Stimulated activated naive CD4-positive, alpha-beta T cell (primary cell): Measurements from ENCODE around the gene HNRNPF.

Experiments used
- DNase-seq, 6 experiments: peaks; one replicate each; lab custom pipeline; 2025; lab: John Stamatoyannopoulos, UW

HNRNPF gene

DNA sequence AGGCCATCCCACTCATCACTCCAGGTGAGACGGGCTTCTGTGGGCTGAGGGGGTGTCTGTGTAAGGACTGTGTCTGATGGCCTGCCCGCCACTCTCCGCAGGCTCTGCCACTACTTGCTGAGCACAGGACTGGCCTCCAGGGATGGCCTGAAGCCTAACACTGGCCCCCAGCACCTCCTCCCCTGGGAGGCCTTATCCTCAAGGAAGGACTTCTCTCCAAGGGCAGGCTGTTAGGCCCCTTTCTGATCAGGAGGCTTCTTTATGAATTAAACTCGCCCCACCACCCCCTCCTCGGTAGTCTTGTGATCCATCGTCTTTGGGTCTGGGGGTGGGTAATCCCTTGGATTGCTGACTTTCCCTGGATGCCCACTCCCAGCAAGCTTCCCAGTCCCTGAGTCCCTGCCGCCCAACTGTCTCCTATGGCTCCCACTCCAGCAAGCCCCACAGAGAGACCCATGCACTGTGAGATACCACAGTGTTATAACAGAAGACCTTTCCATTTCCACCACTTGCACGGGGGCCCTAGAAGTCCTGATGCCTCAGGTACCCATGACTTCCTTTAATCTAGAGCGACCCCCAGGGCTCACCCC, 32.8 kb downstream of the HNRNPF start:
- DNase-seq, result no peak

DNA sequence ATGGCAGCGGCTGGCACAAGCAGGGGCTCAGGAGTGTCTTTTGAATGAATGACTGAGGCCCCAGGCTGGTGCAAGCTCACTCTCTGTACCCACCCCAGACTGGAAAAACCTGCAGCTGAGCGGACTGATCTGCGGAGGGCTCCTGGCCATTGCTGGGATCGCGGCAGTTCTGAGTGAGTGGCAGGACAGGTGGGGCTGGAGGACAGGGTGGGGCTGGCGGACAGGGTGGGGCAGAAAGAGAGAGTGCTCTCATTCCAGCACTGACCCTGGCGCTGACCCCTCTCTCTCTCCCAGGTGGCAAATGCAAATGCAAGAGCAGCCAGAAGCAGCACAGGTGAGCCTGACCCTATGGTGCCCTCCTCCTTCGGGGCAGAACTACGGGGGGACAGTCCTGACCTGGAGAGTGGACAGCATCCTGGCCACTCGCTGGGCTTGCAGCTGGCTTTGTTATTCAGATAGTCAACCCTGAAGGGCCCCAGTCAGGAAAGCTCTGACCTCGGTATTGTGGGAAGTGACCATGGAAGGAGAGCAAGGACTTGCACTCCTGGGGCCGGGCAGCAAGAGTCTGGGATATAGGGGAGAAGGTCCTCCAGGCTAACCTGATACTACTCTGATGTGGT, 33.5 kb downstream of the HNRNPF start:
- no peak for DNase-seq

DNA sequence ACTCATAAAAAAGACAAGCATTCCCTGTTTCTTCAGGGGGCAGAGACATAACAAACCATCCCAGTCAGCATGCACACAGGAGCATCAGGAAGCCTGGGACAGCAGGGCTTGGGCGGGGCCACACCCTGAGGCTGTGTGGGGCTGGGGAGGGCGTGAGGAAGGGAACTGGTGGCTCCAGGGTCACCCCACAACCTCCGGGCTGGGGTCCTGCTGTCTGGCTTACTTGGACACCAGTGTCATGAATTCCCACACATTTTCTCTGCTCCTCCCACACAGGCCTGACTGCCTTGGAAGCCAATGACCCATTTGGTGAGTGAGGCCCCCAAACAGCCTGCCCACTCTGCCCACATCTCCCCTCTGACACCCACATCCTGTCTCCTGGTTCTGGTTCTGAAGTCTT, 34.8 kb downstream of the HNRNPF start:
- no peak for DNase-seq

DNA sequence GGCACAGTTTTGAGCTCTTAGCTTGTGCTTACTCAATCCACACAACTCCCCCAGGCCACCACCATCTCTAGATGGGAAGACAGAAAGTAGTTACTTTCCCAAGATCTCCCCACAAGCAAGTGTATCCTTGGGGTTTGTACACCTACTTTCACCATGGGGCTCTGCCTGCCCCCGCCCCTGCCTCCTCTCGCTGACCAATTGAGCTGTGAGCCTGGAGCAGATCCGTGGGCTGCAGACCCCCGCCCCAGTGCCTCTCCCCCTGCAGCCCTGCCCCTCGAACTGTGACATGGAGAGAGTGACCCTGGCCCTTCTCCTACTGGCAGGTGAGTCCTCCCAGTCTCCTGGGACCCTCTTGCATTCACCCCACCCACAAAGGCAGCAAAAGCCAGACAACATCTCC, 35.5 kb downstream of the HNRNPF start:
- DNase-seq, result no peak

DNA sequence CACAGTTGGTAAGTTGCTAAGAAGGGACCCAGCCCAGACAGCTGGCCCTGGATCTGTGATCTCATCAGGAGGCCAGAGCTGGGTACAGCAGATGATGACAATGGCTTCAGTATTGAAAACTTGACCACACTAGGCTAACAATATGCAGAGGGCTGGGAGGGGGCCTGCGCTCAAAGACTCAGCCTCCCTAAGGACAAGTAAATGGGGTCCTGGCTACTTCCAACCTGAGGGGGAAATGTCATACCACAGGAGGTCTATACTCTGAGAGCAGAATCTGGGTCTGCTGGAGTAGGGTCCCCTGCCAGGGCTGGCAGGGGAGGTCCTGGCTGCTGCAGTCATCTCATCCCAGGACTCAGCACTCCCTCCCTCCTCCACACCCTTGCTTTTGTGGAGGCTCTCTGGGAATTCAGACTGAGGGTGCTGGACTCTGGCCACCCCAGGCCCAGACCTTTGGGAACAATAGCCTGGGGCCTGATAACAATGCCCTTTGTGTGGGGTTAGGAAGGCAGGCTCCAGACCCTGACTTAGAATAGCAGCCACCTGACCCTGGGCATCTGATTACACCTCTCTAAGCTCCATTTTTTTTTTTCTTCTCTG, 36.1 kb downstream of the HNRNPF start:
- DNase-seq, result no peak

DNA sequence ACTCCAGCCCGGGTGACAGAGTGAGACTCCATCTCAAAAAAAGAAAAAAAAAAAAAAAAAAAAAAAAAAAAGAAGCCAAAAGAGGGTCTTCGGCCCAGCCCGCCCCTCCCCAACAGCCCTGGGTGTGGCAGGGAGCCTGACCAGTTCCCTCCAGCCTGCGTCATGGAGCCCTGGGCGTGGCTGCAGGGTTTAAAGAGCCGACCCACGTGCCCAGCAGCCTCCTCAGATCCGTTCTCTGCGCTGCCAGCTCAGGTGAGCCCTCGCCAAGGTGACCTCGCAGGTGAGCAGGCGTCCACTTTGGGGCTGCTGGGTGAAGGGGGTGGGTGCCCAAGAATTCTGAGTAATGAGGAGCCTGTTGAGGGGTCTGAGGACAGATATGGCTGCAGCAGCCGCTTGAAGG, 37.6 kb downstream of the HNRNPF start, which contains the start of gene FXYD4:
Gene FXYD4, plus strand, starts transcription at position 219 of the 400 bp plus-strand sequence. CDS start 2,111 bp downstream, outside the sequence.
- no peak for DNase-seq

DNA sequence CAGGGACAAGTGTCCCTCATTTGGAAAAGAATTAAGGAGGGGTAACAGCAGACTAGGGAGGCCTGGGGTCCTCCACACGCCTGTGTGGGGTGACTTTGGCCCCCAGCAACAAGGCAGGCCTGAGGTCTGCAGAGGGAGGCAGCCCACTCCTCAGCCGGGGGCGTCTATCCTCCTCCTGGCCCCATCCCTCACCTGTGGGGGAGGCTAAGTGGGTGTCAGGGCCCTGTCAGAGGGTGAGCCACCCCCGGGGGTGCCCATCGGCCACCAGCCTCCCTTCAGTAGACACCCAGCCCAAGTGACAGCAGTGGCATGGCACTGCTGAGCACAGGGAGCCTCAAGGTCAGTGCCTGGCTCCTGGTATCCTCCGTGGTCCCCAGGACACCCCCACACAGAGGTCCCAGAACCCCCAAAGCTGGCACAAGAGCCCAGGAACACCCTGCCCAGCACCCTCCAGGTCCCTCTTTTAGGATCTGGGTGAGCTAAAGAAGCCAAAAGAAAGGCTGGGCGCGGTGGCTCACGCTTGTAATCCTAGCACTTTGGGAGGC, 38.2 kb downstream of the HNRNPF start:
- DNase-seq, result no peak

DNA sequence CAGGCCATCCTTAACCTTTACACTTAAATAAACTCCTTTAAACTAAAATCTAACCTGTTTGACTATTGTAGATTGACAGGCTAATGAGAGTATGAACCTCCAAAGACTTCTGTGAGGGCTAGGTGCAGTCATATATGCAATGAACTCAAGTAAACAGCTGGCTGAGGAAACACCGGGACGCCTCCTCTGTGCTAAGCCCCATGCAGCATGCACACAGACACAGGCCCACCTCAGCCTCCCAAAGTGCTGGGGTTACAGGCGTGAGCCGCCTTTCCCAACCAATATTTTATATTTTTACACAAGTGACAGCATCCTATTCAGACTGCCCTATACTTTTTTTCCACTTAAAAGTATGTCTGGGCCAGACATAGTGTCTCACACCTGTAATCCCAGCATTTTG, 39.1 kb downstream of the HNRNPF start:
- no peak for DNase-seq

DNA sequence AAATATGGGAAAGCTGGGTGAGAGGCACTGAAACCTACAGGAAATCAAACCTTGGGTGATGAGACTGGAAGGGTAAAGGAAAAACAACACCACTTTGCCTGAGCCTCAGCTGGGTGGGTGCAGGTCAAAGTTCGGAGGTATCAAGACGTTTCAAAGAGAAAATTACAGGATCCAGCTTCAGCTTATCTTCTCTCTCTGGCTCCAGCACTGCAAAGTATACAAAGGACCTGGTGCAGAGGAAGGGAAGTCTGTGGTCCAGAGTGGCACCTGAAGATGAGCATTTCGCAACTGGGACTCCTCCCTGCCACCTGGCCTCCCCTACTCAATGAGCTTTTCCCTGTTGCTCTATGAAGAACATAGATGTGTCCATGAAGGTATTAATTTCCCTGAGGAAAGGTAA, 44.0 kb downstream of the HNRNPF start:
- no peak for DNase-seq

DNA sequence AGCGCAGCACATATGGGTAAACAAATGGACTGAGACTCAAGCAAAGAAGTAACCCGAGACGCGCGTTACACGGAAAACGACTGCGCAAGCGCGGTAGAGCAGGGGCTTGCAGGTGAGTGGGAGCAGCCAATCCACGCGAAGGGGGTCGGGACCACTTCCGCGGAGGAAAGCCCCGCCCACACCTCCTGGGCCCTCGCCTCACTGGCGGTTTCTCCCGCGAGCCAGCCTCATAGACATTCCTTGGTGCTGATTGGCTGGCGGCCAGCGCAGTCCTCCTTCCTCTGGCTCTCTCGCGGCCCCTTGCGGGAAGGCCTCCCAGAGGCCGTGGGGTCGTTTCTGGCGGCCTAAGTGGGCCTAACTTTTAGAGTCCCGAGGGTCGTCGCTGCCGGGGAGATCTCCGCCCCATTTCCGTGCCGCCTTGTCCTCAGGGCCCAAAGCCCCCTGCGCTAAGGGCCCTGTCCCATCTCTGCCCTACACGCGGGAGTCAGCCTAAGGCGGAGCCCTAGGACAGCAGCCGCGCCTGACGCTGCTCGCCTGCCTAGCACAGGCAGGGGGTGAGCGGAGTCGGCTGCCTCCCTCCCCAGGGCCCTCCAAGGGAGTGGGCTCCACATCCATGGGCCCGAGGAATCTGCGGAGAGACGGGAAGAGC, 46.7 kb downstream of the HNRNPF start:
- DNase-seq, result peak; percentile 93 to 98 (median 96)

DNA sequence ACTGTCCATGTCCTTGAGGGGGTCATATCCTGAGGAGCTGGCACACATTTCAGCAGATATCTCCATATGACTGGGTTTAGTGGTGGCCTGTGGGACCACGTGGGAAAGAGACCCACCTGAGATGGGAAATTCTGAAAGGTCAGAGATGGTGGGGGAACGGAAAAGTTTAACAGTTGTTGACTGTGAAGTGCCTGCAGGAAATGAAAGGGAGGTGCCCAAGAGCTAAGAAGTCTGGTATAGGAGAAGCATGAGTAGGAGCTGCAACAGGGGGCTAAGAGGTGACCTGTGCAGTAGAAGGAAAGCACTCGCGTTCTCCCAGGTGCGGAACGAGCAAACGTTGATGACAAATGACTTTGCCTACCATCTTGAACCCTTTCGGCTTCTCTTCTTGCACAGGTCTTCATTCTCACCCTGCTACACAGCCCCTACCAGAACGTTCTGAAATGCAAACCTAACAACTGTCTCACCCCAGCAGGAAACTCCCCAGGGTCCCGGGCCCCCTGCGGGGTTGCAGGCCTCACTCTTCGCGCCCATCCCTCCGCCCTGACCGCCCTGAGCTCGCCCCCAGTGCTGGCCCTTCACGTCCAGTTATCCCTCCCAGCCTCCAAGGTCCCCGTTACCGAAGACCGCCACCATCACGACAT, 47.3 kb downstream of the HNRNPF start:
- no peak for DNase-seq

DNA sequence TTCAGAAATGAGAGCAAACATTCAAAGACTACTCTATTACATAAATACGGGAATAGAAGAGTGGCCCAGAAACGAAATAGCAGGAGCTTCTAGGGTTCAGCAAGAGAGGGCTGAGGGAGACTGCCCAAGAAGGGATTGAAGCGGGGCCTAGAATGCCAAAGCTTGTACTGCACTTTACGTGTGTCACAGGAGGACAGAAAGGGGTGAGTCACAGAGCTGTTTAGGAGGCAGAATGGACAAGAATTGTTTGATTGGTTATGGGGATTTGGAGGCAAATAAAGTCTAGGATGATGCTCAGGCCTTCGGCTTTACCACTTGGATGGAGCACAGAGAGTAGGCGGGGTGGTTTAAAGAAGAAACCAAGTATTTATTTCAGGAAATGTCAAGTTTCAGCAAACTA, 48.9 kb downstream of the HNRNPF start:
- DNase-seq, result no peak

DNA sequence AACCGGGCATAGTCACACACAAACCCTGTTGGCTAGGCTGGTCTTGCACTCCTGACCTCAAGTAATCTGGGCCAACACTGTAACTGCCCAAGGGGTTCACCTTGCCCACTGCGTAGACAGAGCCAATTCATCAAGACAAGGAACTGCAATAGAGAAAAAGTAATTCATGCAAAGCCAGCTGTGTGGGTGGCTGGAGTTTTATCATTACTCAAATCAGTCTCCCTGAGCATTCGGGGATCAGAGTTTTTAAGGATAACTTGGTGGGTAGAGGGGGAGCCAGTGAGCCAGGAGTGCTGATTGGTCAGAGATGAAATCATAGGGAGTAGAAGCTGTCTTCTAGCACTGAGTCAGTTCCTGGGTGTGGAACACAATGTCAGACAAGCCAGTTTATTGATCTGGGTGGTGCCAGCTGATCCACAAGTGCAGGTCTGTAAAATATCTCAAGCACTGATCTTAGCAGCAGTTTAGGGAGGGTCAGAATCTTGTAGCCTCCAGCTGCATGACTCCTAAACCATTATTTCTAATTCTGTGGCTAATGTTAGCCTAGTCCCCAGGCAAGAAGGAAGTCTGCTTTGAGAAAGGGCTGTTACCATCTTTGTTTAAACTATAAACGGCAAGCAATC, 53.1 kb downstream of the HNRNPF start:
- DNase-seq, result no peak

DNA sequence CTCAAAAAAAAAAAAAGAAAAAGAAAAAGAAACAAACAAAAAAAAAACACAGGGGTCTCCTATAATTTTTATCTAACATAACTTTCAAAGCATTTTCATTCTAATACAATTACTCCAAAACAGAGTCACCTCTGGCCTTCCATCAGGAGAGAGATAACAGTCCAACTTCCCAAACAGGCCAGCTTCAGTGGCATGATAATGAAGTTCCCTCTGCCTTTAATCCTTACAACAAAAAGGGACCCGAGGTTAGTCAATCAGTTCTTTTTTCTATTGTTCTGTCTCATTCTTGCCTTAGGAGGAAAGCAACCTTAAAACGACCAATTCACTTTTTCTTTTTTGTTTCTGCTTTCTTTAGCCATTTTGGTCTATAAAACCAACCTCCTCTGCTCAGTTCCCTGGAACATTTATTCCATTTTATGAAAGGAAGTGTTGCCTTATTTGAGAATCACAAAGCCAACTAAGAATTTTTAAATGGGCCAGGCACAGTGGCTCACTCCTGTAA, 54.1 kb downstream of the HNRNPF start:
- DNase-seq, result no peak

DNA sequence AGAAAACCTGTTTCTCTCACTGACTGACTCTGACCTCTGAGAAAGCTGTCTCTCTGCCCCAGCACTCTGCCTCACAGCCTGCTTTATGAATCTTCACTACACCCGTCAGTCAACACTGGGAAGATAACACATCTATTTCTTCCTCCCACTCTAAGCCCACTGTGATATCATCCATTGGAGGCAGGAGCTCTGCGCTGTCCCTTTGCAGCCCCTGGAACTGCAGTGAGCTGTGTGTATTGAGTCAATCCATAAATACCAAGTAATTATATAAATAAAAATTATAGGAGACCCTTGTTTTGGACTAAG, 54.7 kb downstream of the HNRNPF start:
- DNase-seq, result no peak

DNA sequence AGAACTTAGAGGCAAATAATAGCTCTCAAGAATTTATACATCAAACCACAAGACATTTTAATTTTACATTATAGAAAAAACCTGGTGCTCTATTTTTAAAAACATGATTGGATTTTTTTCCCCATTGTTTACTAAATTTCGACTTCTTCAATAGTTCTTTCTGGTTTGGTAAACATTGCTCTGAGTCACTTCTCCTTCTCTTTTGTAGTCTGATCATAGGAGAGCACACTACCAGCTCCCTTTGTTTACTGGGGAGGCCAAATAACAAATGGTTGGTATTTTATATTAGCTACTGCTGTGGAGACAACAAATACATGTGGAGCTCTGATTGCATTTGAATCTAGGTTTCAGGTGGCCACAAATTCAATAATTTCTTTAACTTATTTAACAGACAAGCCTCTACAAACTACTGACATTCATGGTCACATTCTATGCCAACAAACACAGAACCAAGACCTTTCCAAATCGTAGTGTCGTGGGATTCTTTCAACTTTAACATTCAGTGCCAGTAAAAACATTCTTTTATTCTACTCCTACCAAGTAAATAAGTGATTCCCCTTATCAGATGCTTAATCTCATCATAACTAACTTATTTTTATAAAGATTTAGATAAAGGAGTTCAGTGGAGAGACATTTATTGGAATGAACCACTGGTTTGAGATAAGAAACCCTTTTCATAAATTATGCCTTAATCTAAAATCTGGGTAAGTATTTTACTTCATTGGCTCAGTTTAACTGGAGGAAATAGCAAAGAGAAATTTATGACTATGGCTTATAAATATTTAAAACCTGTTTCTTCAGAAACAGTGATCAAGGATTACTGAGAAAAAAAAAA, 55.3 kb downstream of the HNRNPF start:
- no peak for DNase-seq

DNA sequence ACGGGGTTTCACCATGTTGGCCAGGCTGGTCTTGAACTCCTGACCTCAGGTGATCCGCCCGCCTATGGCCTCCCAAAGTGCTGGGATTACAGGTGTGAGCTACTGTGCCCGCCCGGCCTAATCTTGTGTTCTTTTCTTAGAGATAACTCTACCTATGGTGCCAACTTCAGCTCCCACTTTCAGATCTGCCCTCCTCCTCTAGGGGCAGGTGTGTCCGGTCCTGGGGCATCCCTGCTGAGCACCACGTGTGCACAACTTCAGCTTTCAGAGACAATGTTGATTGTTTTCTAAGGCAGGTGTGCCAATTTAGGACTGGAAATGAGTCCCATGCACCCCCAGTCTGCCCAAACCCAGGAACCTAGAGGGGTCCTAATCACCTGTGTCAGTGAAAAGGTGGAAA, 56.0 kb downstream of the HNRNPF start:
- DNase-seq, result no peak

DNA sequence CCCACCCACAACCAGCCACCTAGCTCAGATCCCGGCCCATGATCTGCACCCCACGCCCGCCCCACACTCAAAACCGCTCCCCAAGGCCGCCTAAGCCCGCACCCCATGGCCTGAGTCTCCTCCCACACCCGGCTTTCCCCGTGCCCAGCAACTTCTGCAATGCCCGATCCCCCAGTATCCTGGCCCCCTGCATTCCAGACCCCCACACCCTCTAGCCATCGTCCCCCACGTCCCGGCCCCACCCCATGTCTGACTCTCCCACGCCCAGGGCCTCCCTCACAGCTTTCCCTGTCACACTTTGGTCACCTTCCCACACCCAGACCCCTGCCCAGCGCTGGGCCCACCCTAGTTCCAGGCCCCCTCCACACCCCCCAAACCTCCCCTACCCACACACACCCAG, 57.7 kb downstream of the HNRNPF start:
- DNase-seq, result no peak

DNA sequence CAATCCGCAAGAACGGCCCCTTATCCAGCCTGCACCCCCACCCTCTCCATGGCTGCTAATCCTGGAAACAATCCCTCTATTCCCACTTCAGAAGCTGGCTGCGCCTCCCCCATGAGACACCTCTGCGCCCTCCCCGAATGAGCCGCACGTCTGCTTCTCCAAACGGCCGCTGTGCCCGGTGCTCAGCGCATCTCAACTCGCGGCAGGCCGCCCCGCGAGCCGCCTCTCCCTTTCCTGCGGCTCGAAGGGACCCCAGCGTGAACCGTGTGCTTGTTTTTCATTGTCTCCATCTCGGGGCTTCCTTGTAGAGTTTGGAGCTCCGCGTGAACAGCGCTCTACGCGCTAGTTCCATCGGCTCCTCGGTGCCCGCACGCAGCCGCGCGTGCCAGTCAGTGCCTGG, 58.3 kb downstream of the HNRNPF start:
- DNase-seq, result no peak

DNA sequence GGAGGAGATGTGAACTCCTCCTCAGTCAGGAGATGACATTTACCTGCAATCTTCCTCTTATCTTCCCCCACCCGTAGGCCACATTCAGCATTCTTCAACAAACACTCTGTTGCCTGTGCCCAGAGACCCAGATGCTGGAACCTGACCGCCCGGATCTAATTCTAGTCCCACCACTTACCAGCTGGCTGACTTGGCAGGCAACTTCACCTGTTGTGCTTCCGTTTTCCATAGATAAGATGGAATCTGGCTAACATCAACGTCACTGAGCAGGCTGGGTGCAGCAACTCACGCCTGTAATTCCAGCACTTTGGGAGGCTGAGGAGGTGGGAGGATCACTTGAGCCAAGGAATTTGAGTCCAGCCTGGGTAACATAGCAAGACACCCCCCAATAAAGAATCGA, 58.8 kb downstream of the HNRNPF start:
- no peak for DNase-seq
